NCI-H526 (cell line): Measurements from ENCODE around the gene JPT1.
A peak's percentile ranks its signal among the peaks of the same experiment; 100 is the strongest.
"Not testable (repeated sequence)": the region's sequence is repeated elsewhere in the genome, so short reads cannot be mapped to it uniquely, and the experiment has no call there.

ENCODE experiments used
- DNase-seq, 2 experiments: peaks; one replicate each; lab custom pipeline; 2025; lab: John Stamatoyannopoulos, UW

The JPT1 gene

GRCh38 chr17:75155191-75155601 is 884 bp upstream of the JPT1 start:
- DNase-seq, result no peak

GRCh38 chr17:75153780-75154194 is 525 bp downstream of the JPT1 start:
- DNase-seq, result peak; percentile 28 to 61

- DNase-seq, result peak; percentile 16 to 57
Measured at GRCh38 chr17:75152922-75153779, 1.2 kb downstream of the JPT1 start.

GRCh38 chr17:75152523-75152921 is 1.8 kb downstream of the JPT1 start:
- DNase-seq, result no peak

GRCh38 chr17:75151930-75152329 is 2.4 kb downstream of the JPT1 start:
- peak; percentile 15 to 23 for DNase-seq

GRCh38 chr17:75147878-75148546 is 6.3 kb downstream of the JPT1 start:
- DNase-seq, result no peak

- no peak for DNase-seq
Measured at GRCh38 chr17:75146592-75146991, 7.7 kb downstream of the JPT1 start.

GRCh38 chr17:75144816-75145512 is 9.3 kb downstream of the JPT1 start:
- DNase-seq, result no peak

- DNase-seq, result no peak
Measured at GRCh38 chr17:75142236-75142971, 11.9 kb downstream of the JPT1 start.

GRCh38 chr17:75138519-75138918 is 15.8 kb downstream of the JPT1 start:
- no peak for DNase-seq

GRCh38 chr17:75137762-75138161 is 16.6 kb downstream of the JPT1 start:
- DNase-seq, result not testable (repeated sequence)

- DNase-seq, result no peak
Measured at GRCh38 chr17:75135946-75136345, 18.4 kb downstream of the JPT1 start.

GRCh38 chr17:75135452-75135851 is 18.9 kb downstream of the JPT1 start:
- no peak for DNase-seq

- DNase-seq, result not testable (repeated sequence)
Measured at GRCh38 chr17:75133607-75134347, 20.5 kb downstream of the JPT1 start.

- no peak for DNase-seq
Measured at GRCh38 chr17:75133001-75133400, 21.3 kb downstream of the JPT1 start.

GRCh38 chr17:75132018-75133000 is 22.0 kb downstream of the JPT1 start:
- DNase-seq, result peak in 1 of 2 experiments; percentile 27

- peak; percentile 59 to 95 for DNase-seq
Measured at GRCh38 chr17:75131278-75132017, 22.9 kb downstream of the JPT1 start, which contains the start of gene NT5C. Gene NT5C, minus strand, starts transcription at chr17:75131742. Its CDS starts 35 bp downstream, at chr17:75131707.

- DNase-seq, result peak; percentile 78 to 85
Measured at GRCh38 chr17:75130632-75131277, 23.6 kb downstream of the JPT1 start.
